ENCODE measurements around the gene TMEM269.

DNA sequence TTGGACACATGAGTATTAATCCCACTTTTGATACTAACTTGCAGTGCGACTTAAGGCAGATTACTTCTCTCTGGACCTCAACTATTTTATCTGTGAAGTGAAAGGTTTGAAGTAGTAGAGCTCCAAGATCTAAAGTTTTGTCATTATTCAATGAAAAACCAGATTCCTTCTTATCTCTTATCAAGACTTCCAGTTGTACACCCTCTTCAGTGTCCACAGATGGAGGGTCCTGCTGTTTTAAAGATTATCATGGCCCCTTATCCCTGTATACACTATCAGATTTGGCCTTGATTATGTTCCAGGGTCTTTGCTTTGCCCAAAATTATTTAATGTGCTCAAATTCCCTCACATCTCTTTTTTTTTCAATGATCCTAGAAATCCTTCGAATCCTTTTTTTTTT lies 16.6 kb upstream of the TMEM269 start:
- TF ChIP-seq POLR2A (IDR thresholded peaks at IDR 0.05) = no peak
- TF ChIP-seq, protein P1, sequence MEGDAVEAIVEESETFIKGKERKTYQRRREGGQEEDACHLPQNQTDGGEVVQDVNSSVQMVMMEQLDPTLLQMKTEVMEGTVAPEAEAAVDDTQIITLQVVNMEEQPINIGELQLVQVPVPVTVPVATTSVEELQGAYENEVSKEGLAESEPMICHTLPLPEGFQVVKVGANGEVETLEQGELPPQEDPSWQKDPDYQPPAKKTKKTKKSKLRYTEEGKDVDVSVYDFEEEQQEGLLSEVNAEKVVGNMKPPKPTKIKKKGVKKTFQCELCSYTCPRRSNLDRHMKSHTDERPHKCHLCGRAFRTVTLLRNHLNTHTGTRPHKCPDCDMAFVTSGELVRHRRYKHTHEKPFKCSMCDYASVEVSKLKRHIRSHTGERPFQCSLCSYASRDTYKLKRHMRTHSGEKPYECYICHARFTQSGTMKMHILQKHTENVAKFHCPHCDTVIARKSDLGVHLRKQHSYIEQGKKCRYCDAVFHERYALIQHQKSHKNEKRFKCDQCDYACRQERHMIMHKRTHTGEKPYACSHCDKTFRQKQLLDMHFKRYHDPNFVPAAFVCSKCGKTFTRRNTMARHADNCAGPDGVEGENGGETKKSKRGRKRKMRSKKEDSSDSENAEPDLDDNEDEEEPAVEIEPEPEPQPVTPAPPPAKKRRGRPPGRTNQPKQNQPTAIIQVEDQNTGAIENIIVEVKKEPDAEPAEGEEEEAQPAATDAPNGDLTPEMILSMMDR (IDR thresholded peaks at IDR 0.05) = no peak

Data from adrenal gland (tissue), 5 donors.